KOPT-K1 (cell line): Measurements from ENCODE around the gene PSMB9.

Experiments
- H3K27ac ChIP-seq: fragments of 200-600 bp; sonication (generic); 2 replicates; pipeline ENCODE4 v1.5.1; 2016; ENCODE audit warnings: antibody characterized with exemption, mild to moderate bottlenecking, low read depth, low read length; ENCODE audit not compliant: poor library complexity, severe bottlenecking
- H3K36me3 ChIP-seq: fragments of 200-600 bp; sonication (generic); 2 replicates; pipeline ENCODE4 v1.5.1; 2017; ENCODE audit warnings: antibody characterized with exemption, mild to moderate bottlenecking, low read length, moderate library complexity; ENCODE audit not compliant: insufficient read depth
- H3K9me3 ChIP-seq: fragments of 200-600 bp; sonication (generic); 2 replicates; pipeline ENCODE4 v1.5.1; 2017; ENCODE audit warnings: antibody characterized with exemption, low read length, mild to moderate bottlenecking; ENCODE audit not compliant: insufficient read depth, poor library complexity, severe bottlenecking

PSMB9 gene

GRCh38 chr6:32832535-32832934 lies 21.5 kb upstream of the PSMB9 start:
- Histone ChIP-seq H3K27ac (no peak overlapping the region), H3K36me3 (peaks cover 93% of the 10 kb centered on the region), H3K9me3 (no peaks in the 10 kb centered on the region)

- no peaks in the 10 kb centered on the region for H3K9me3 ChIP-seq
- no peak overlapping the region for H3K27ac ChIP-seq
- peaks cover 83% of the 10 kb centered on the region for H3K36me3 ChIP-seq
Observed at GRCh38 chr6:32833664-32834063, 20.3 kb upstream of the PSMB9 start.

- no peaks in the 10 kb centered on the region for H3K9me3 ChIP-seq
- no peak overlapping the region for H3K27ac ChIP-seq
- peaks cover 75% of the 10 kb centered on the region for H3K36me3 ChIP-seq
Observed at GRCh38 chr6:32835167-32835893, 18.7 kb upstream of the PSMB9 start.

- Histone ChIP-seq H3K36me3 (peaks cover 74% of the 10 kb centered on the region), H3K27ac (no peak overlapping the region), H3K9me3 (no peaks in the 10 kb centered on the region)
Observed at GRCh38 chr6:32836873-32837272, 17.1 kb upstream of the PSMB9 start.

GRCh38 chr6:32837651-32838113 lies 16.3 kb upstream of the PSMB9 start:
- Histone ChIP-seq H3K9me3 (no peaks in the 10 kb centered on the region), H3K27ac (peak overlapping the region; percentile 92), H3K36me3 (peaks cover 74% of the 10 kb centered on the region)

- Histone ChIP-seq H3K27ac (peak within 1 kb of the TSS; percentile 99), H3K36me3 (peaks cover 70% of the 10 kb centered on the region), H3K9me3 (no peaks in the 10 kb centered on the region)
Observed at GRCh38 chr6:32838114-32838958, 15.7 kb upstream of the PSMB9 start, which contains the start of gene TAP2. TSS of gene TAP2 (minus strand) at chr6:32838739. CDS start at chr6:32838233, 506 bp downstream.

- Histone ChIP-seq H3K27ac (peak overlapping the region; percentile 99), H3K9me3 (no peaks in the 10 kb centered on the region), H3K36me3 (peaks cover 60% of the 10 kb centered on the region)
Observed at GRCh38 chr6:32839356-32839755, 14.6 kb upstream of the PSMB9 start.

GRCh38 chr6:32840604-32841246 lies 13.3 kb upstream of the PSMB9 start:
- peak overlapping the region; percentile 99 for H3K27ac ChIP-seq
- no peaks in the 10 kb centered on the region for H3K9me3 ChIP-seq
- H3K36me3 ChIP-seq = peaks cover 48% of the 10 kb centered on the region

- H3K27ac ChIP-seq = peak overlapping the region; percentile 99
- H3K36me3 ChIP-seq = peaks cover 49% of the 10 kb centered on the region
- no peaks in the 10 kb centered on the region for H3K9me3 ChIP-seq
Observed at GRCh38 chr6:32842021-32842650, 11.9 kb upstream of the PSMB9 start.

- peaks cover 54% of the 10 kb centered on the region for H3K36me3 ChIP-seq
- peak overlapping the region; percentile 99 for H3K27ac ChIP-seq
- H3K9me3 ChIP-seq = no peaks in the 10 kb centered on the region
Observed at GRCh38 chr6:32842690-32843089, 11.3 kb upstream of the PSMB9 start.

GRCh38 chr6:32843331-32843978 lies 10.5 kb upstream of the PSMB9 start:
- Histone ChIP-seq H3K27ac (peak overlapping the region; percentile 99), H3K36me3 (peaks cover 62% of the 10 kb centered on the region)

GRCh38 chr6:32843979-32844838 lies 9.8 kb upstream of the PSMB9 start, which contains the start of gene PSMB8:
TSS of gene PSMB8 (minus strand) at chr6:32844047. CDS start at chr6:32843996, 51 bp downstream.
- Histone ChIP-seq H3K36me3 (peaks cover 70% of the 10 kb centered on the region), H3K27ac (peak within 1 kb of the TSS; percentile 99), H3K9me3 (no peaks in the 10 kb centered on the region)

More at GRCh38 chr6:32843331-32843978, 10.5 kb upstream of the PSMB9 start:
- H3K9me3 ChIP-seq = no peaks in the 10 kb centered on the region

- Histone ChIP-seq H3K36me3 (peaks cover 70% of the 10 kb centered on the region), H3K27ac (peak overlapping the region; percentile 99), H3K9me3 (no peaks in the 10 kb centered on the region)
Observed at GRCh38 chr6:32844839-32845383, 9.1 kb upstream of the PSMB9 start.
